RPMI7951 (cell line): ENCODE results near the gene GABRB3. TPM values are rescaled to one million over a fixed set of nuclear protein-coding genes. Genes with fewer than 3 reads are reported as not detected.

Experiments used
- DNase-seq: peaks from one replicate; pipeline ENCODE4 v3.0.0-alpha.2; 2012; ENCODE audit warnings: low read depth
- total RNA-seq: library from RNA; depleted of rRNA; stranded (reverse); fragments of >200 nt; shearing (Covaris generic); gene quantifications from 2 replicates; pipeline ENCODE4 v1.2.3, GENCODE V29; 2014; rRNA removed

The GABRB3 gene
- total RNA-seq, 1 experiment from 2014 or later = 0.12 TPM

GRCh38 chr15:26555898-26556297 is 217.0 kb downstream of the GABRB3 start:
- no peak for DNase-seq

DNA sequence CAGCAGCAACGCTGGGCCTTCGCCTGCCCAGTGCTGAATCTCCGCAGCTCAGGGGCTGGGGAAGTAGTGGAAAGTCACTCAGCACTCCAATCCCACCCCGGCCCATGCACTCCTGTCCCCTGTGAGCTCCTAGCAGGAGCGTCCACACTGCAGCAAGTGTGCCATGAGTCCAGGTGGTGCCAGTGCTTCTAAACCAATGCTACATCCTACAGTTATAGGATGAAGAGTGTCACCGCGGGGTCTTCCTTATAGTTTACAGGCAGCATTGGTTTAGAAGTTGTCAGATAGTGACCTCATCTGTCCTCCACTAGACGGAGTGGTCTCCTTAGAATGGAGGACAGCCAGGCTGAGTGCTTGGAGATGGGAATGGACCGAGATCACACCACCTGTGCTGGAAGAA is 221.4 kb downstream of the GABRB3 start:
- DNase-seq = no peak

DNA sequence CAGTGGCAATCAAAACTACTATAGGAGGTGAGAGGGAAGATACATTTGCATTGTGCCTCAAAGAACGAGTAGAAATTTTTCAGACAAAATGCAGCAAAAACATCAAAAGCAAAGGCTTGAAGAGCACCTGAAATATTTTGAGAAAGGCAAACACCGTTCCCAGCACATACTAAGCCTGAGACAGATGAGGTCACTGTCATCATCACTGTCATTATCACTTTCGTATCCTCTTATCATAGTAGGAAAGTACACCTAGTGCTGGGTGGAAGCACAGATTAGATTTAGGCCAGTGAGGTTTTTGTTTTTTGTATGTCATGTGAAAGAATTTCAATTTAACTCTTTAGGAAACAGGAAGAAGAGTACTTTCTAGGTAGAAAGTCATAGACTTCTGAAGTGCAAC is 222.0 kb downstream of the GABRB3 start:
- DNase-seq = no peak

GRCh38 chr15:26537663-26538062 is 235.2 kb downstream of the GABRB3 start:
- DNase-seq = no peak

DNA sequence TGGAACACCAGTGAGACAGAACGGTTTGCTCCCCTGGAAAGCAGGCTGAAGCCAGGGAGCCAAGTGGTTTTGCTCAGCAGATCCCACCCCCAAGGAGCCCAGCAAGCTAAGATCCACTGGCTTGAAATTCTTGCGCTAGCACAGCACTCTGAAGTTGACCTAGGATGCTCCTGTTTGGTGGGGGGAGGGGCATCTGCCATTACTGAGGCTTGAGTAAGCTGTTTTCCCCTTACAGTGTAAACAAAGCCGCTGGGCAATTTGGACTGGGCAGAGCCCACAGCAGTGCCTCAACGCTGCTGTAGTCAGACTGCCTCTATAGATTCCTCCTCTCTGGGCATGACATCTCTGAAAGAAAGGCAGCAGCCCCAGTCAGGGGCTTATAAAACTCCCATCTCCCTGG is 241.4 kb downstream of the GABRB3 start:
- no peak for DNase-seq

GRCh38 chr15:26525096-26525495 is 247.8 kb downstream of the GABRB3 start:
- no peak for DNase-seq

DNA sequence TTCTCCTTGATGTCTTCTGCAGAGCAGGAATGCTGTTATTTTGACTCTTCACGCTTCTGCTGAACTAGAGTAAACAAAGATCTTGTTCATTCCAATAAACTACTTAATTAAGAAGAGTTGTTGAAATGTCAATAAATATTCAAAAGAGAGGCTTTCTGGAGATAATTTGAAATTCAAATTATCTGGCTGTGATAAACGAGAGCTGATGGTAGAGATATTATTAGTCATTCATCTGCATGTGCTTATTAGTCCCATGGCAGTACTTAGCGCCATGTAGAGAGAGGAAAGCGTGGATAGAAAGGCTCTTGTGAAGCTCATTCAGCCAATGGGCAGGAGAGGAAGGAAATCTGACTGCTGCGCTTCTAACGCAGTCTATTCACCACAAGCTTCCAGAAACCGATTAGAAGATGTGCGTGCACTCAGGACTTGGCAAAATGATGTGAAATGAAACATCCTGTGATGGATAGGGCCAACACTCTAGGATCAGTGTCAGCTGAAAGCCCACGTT is 251.1 kb downstream of the GABRB3 start:
- DNase-seq = no peak

GRCh38 chr15:26521130-26521529 is 251.7 kb downstream of the GABRB3 start:
- no peak for DNase-seq

- no peak for DNase-seq
These were observed 254.0 kb downstream of the GABRB3 start for GRCh38 chr15:26518885-26519284.

GRCh38 chr15:26516102-26516980 is 256.5 kb downstream of the GABRB3 start:
- DNase-seq = no peak

- no peak for DNase-seq
These were observed 268.9 kb downstream of the GABRB3 start for GRCh38 chr15:26504009-26504408.

Other genes with a start within 250 kb of the GABRB3 start
- gene GABRA5, start 94.0 kb upstream of the GABRB3 start, total RNA-seq = not detected in 2 replicates
- not detected in 2 replicates for gene GABRG3, start 198.1 kb upstream of the GABRB3 start, total RNA-seq